GM12878 (cell line): ENCODE measurements around the gene MCF2L2. TPM values are rescaled to one million over a fixed set of nuclear protein-coding genes. Genes with fewer than 3 reads are reported as not detected.

Experiments used
- ATAC-seq: fragments of 200-7000 bp; cut with Tn5 transposase; 3 replicates; pipeline ENCODE4 v1.9.1; 2020; ENCODE audit warnings: mild to moderate bottlenecking, moderate library complexity
- BruUV-seq: library from RNA; stranded (reverse); fragments of 400-500 nt; replicated peaks from 2 replicates; lab custom pipeline; 2021; lab: Mats Ljungman, UMichigan
- CTCF ChIA-PET: fragments of 300-600 bp; sonication (Branson Sonifier 250); formaldehyde crosslinking; extraction: SDS; loops from one replicate; lab custom pipeline; 2021; ENCODE audit warnings: inconsistent platforms; lab: Yijun Ruan, JAX
- POLR2A ChIA-PET: fragments of 350-600 bp; formaldehyde crosslinking; extraction: SDS; loops from one replicate; lab custom pipeline; 2021; ENCODE audit warnings: inconsistent platforms; lab: Charles Lee
- RAD21 ChIA-PET: fragments of 300-600 bp; sonication (Branson Sonifier 250); formaldehyde crosslinking; loops from one replicate; lab custom pipeline; 2023; ENCODE audit warnings: antibody characterized with exemption; ENCODE audit not compliant: unreplicated experiment; lab: Charles Lee
- SMC1A ChIA-PET: fragments of 300-600 bp; sonication (Branson Sonifier 250); formaldehyde crosslinking; loops from one replicate; lab custom pipeline; 2023; ENCODE audit not compliant: unreplicated experiment, uncharacterized antibody; lab: Charles Lee
- DNase-seq: peaks from one replicate; pipeline ENCODE4 v3.0.0-alpha.2; 2011; ENCODE audit warnings: low read depth, low spot score
- FAIRE-seq: peaks from 3 replicates; lab custom pipeline; 2011; peaks lifted over from hg19 to GRCh38; lab: Jason Lieb, UNC
- H2AFZ ChIP-seq: 2 replicates; pipeline ENCODE4 v1.6.0; 2011; ENCODE audit warnings: low read depth, low read length, control low read depth; ENCODE audit not compliant: control insufficient read depth
- H3K27ac ChIP-seq: 2 replicates; pipeline ENCODE4 v1.5.1; 2011; ENCODE audit warnings: control low read depth; ENCODE audit not compliant: control insufficient read depth, insufficient read depth
- H3K27me3 ChIP-seq, 2 experiments: replicated peaks in 1 of 2; 2 replicates each; pipeline versions ENCODE4 v1.6.0 to v1.6.1; 2011; ENCODE audit warnings: low read length in 1 of 2; ENCODE audit not compliant: control insufficient read depth in 2 of 2, insufficient read depth in 2 of 2
- H3K36me3 ChIP-seq, 2 experiments: 2 replicates each; pipeline ENCODE4 v1.5.1; 2011; ENCODE audit warnings: low read length in 1 of 2; ENCODE audit not compliant: control insufficient read depth in 2 of 2, insufficient read depth in 2 of 2
- H3K4me1 ChIP-seq: 2 replicates; pipeline ENCODE4 v1.6.1; 2011; ENCODE audit warnings: mild to moderate bottlenecking, low read length, moderate library complexity, mixed read lengths; ENCODE audit not compliant: control insufficient read depth, insufficient read depth
- H3K4me2 ChIP-seq: 2 replicates; pipeline ENCODE4 v1.6.0; 2011; ENCODE audit warnings: control low read depth; ENCODE audit not compliant: control insufficient read depth, insufficient read depth
- H3K4me3 ChIP-seq: fragments of 200-600 bp; sonication (generic); 2 replicates; pipeline ENCODE4 v1.5.1; 2016
- H3K79me2 ChIP-seq: 2 replicates; pipeline ENCODE4 v1.6.0; 2011; ENCODE audit warnings: low read length; ENCODE audit not compliant: control insufficient read depth, insufficient read depth
- H3K9ac ChIP-seq: 2 replicates; pipeline ENCODE4 v1.8.0; 2011; ENCODE audit warnings: low read length, control low read depth, mixed read lengths; ENCODE audit not compliant: control insufficient read depth, insufficient read depth
- H3K9me3 ChIP-seq: replicated peaks from 3 replicates; pipeline ENCODE4 v1.5.1; 2011; ENCODE audit warnings: mild to moderate bottlenecking, low read length; ENCODE audit not compliant: control insufficient read depth, insufficient read depth
- H4K20me1 ChIP-seq: 2 replicates; pipeline ENCODE4 v1.6.0; 2011; ENCODE audit not compliant: control insufficient read depth, insufficient read depth
- BHLHE40 ChIP-seq, 2 experiments: fragments of 450-650 bp in 1 of 2; IDR thresholded peaks; 2 replicates each; pipeline ENCODE4 v1.6.1; 2011 to 2017; ENCODE audit warnings: low read depth in 2 of 2, borderline replicate concordance in 1 of 2, improper control_type of control experiment in 1 of 2, low read length in 1 of 2, mild to moderate bottlenecking in 1 of 2
- NBN ChIP-seq: fragments of 450-650 bp; IDR thresholded peaks from 2 replicates; pipeline ENCODE4 v1.6.1; 2016
- NR2F1 ChIP-seq: fragments of 450-650 bp; conservative IDR thresholded peaks from 2 replicates; pipeline ENCODE4 v1.6.1; 2017; ENCODE audit warnings: mild to moderate bottlenecking
- RAD51 ChIP-seq: fragments of 450-650 bp; IDR thresholded peaks from 2 replicates; pipeline ENCODE4 v1.6.1; 2016; ENCODE audit warnings: moderate library complexity, mild to moderate bottlenecking, inconsistent platforms
- ZNF384 ChIP-seq: IDR thresholded peaks from 2 replicates; pipeline ENCODE4 v1.6.1; 2012; ENCODE audit warnings: low read depth, mild to moderate bottlenecking, low read length, improper control_type of control experiment, borderline replicate concordance
- WGBS: methylation state at CpG from one replicate; pipeline ENCODE4 v1.1.6; 2016; ENCODE audit warnings: low lambda C conversion rate; ENCODE audit not compliant: insufficient replicate concordance, insufficient coverage; ENCODE audit errors: missing lambda C conversion rate; 5-methylcytosine and 5-hydroxymethylcytosine counted together
- in situ Hi-C: fragments of 300-500 bp; cut with MboI; formaldehyde crosslinking; loops from 9 replicates; pipeline ENCODE4 v1.14.3; 2018; ENCODE audit warnings: mixed read lengths
- intact Hi-C: fragments of 100-400 bp; cut with micrococcal nuclease; formaldehyde crosslinking; loops from one replicate; pipeline ENCODE4 v1.14.2; 2022; ENCODE audit not compliant: unreplicated experiment
- polyA plus RNA-seq, 11 experiments: library from polyadenylated mRNA; depleted of rRNA in 4 of 11; unstranded in 6 of 11; stranded (reverse) in 5 of 11; fragments of >200 nt; fragmentation: Nextera tagmentation in 4 of 11; fragmentation: Illumina TruSeq in 1 of 11; extraction: Ambion mirVana in 4 of 11; extraction: Trizol in 1 of 11; gene quantifications; 1 replicate in 1 of 11; 2 replicates in 10 of 11; pipeline versions ENCODE4 v1.2.1 to v1.2.3, GENCODE V29; 2011 to 2016; ENCODE audit warnings: inconsistent platforms in 2 of 11, missing spikeins in 2 of 11, low read depth in 1 of 11
- total RNA-seq, 4 experiments: library from RNA; depleted of rRNA in 3 of 4; stranded (reverse); fragments of >200 nt in 3 of 4; fragmentation: Illumina TruSeq in 1 of 4; extraction: Trizol in 1 of 4; gene quantifications; 2 replicates each; pipeline versions ENCODE4 v1.2.1 to v1.2.3, GENCODE V29; 2013 to 2021
- TF ChIP-seq, protein P1 (sequence below): IDR thresholded peaks from 2 replicates; pipeline ENCODE4 v1.6.1; 2011; ENCODE audit warnings: low read depth, mild to moderate bottlenecking, low read length, moderate library complexity, borderline replicate concordance; ENCODE audit errors: extremely low read depth
- TF ChIP-seq, protein P2 (sequence below): fragments of 450-650 bp; IDR thresholded peaks from 2 replicates; pipeline ENCODE4 v1.6.1; 2017; ENCODE audit warnings: low read depth, mild to moderate bottlenecking, moderate library complexity

Gene MCF2L2
- total and polyA plus RNA-seq, 10 of the 15 experiments (the other 5 are each of a cell fraction or from before 2014, with no cell fraction given) = 0.37 to 2.8 (median 1.4) TPM

DNA sequence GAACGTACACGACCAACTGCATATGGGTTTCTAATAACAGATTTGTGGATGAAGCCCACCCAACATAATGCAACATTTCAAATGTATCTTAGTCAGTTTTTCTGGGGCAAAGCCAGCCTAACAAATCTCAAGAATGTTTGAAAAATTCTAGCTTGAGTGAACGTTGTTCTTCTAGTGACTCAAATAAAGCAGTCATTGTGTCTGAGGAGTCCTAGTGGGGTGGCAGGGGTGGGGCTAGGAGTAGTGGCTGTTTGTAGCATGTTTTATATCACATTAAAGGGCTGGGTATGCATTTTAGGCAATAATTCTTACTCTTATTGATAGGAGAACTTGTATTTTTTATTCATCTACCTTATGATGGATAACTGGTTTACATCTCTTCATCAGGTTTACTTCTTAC, 169.3 kb downstream of the MCF2L2 start:
- no peak overlapping the region for H3K4me2 ChIP-seq
- no peak overlapping the region for H2AFZ ChIP-seq
- no peaks in the 10 kb centered on the region for H3K9me3 ChIP-seq
- in situ Hi-C loops (no loop called here), intact Hi-C loops (no loop called here)
- no peak overlapping the region for H3K27ac ChIP-seq
- no peak overlapping the region for H3K9ac ChIP-seq
- SMC1A ChIA-PET = interaction anchor here (1.5 to 2.5 kb wide), 2 partner anchors 26 to 123 kb away, joined by 5 to 11 read pairs; no protein-coding TSS in a partner anchor
- ATAC-seq = no peak
- no peak for TF ChIP-seq RAD51
- no peak for TF ChIP-seq ZNF384
- no peak for TF ChIP-seq NR2F1
- no peak for TF ChIP-seq NBN
- no peak for TF ChIP-seq BHLHE40 (IDR thresholded peaks at IDR 0.05; ENCODE audit: borderline replicate concordance in 1 of 2, low read depth in 2 of 2, low read length in 1 of 2)
- TF ChIP-seq, protein P1, sequence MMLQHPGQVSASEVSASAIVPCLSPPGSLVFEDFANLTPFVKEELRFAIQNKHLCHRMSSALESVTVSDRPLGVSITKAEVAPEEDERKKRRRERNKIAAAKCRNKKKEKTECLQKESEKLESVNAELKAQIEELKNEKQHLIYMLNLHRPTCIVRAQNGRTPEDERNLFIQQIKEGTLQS = no peak
- TF ChIP-seq, protein P2, sequence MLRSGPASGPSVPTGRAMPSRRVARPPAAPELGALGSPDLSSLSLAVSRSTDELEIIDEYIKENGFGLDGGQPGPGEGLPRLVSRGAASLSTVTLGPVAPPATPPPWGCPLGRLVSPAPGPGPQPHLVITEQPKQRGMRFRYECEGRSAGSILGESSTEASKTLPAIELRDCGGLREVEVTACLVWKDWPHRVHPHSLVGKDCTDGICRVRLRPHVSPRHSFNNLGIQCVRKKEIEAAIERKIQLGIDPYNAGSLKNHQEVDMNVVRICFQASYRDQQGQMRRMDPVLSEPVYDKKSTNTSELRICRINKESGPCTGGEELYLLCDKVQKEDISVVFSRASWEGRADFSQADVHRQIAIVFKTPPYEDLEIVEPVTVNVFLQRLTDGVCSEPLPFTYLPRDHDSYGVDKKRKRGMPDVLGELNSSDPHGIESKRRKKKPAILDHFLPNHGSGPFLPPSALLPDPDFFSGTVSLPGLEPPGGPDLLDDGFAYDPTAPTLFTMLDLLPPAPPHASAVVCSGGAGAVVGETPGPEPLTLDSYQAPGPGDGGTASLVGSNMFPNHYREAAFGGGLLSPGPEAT = no peak
- CTCF ChIA-PET = interaction anchor here (0.6 to 4.3 kb wide), 5 partner anchors 38 to 1326 kb away, joined by 3 to 21 read pairs (median 5); no protein-coding TSS in a partner anchor
- RAD21 ChIA-PET = interaction anchor here (1.2 kb wide), 1 partner anchor 123 kb away, joined by 4 read pairs; no protein-coding TSS in a partner anchor
- H4K20me1 ChIP-seq = 0 out of 2 replicates have a peak, but pooled peaks cover 2% of the 10 kb centered on the region
- 53% methylated on average over 3 of the region's 3 CpGs for WGBS
- no peaks in the 10 kb centered on the region for H3K4me1 ChIP-seq
- H3K4me3 ChIP-seq = no peak overlapping the region
- POLR2A ChIA-PET = no interaction called here
- FAIRE-seq = no peak
- H3K27me3 ChIP-seq = peaks cover 7 to 8% of the 10 kb centered on the region in 2 experiments; a peak in 2 of 4 replicates
- no TSS peak for BruUV-seq
- DNase-seq = no peak
- no peaks in the 10 kb centered on the region for H3K79me2 ChIP-seq
- H3K36me3 ChIP-seq = no peaks in the 10 kb centered on the region
